Measurements from ENCODE around the gene FBXO36. TPM values are rescaled to one million over a fixed set of nuclear protein-coding genes. Genes with fewer than 3 reads are reported as not detected.
"Not testable (repeated sequence)": the region's sequence is repeated elsewhere in the genome, so short reads cannot be mapped to it uniquely, and the experiment has no call there.

The FBXO36 gene
- total RNA-seq, 1 donor, result 3.5 TPM

GRCh38 chr2:229921892-229922448 lies 333 bp upstream of the FBXO36 start, which contains the start of gene TRIP12:
TRIP12 (minus strand) TSS chr2:229922009; CDS start chr2:229880079, 41,930 bp downstream.
- TF ChIP-seq CTCF (IDR thresholded peaks at IDR 0.05; ENCODE audit: insufficient read depth, low read depth, low read length), result no peak
- H3K4me3 ChIP-seq (ENCODE audit: low read depth, low read length), result peak within 1 kb of the TSS; percentile 97
- peak; percentile 99 for DNase-seq (ENCODE audit: low read depth)

- H3K4me3 ChIP-seq (ENCODE audit: low read depth, low read length); DNase-seq (ENCODE audit: low read depth): not testable (repeated sequence)
Measured at GRCh38 chr2:229924541-229924940, 2.2 kb downstream of the FBXO36 start.

- DNase-seq (ENCODE audit: low read depth), result no peak
- TF ChIP-seq CTCF (IDR thresholded peaks at IDR 0.05; ENCODE audit: insufficient read depth, low read depth, low read length), result no peak
Measured at GRCh38 chr2:229925201-229925600, 2.9 kb downstream of the FBXO36 start.

GRCh38 chr2:229927817-229928321 lies 5.6 kb downstream of the FBXO36 start:
- H3K4me3 ChIP-seq (ENCODE audit: low read depth, low read length), result no peak overlapping the region
- TF ChIP-seq CTCF (IDR thresholded peaks at IDR 0.05; ENCODE audit: insufficient read depth, low read depth, low read length), result no peak
- peak; percentile 57 for DNase-seq (ENCODE audit: low read depth)

More at GRCh38 chr2:229925201-229925600, 2.9 kb downstream of the FBXO36 start:
- no peak overlapping the region for H3K4me3 ChIP-seq (ENCODE audit: low read depth, low read length)

- TF ChIP-seq CTCF (IDR thresholded peaks at IDR 0.05; ENCODE audit: insufficient read depth, low read depth, low read length), result no peak
- no peak for DNase-seq (ENCODE audit: low read depth)
- no peak overlapping the region for H3K4me3 ChIP-seq (ENCODE audit: low read depth, low read length)
Measured at GRCh38 chr2:229930656-229931055, 8.4 kb downstream of the FBXO36 start.

GRCh38 chr2:229931241-229931640 lies 8.9 kb downstream of the FBXO36 start:
- no peak overlapping the region for H3K4me3 ChIP-seq (ENCODE audit: low read depth, low read length)
- no peak for DNase-seq (ENCODE audit: low read depth)
- TF ChIP-seq CTCF (IDR thresholded peaks at IDR 0.05; ENCODE audit: insufficient read depth, low read depth, low read length), result no peak

GRCh38 chr2:229937537-229937936 lies 15.2 kb downstream of the FBXO36 start:
- no peak for DNase-seq (ENCODE audit: low read depth)
- TF ChIP-seq CTCF (IDR thresholded peaks at IDR 0.05; ENCODE audit: insufficient read depth, low read depth, low read length), result no peak
- H3K4me3 ChIP-seq (ENCODE audit: low read depth, low read length), result peak overlapping the region; percentile 53
